ENCODE data around the gene INPP5E.

GRCh38 chr9:136436055-136436634, 3.5 kb downstream of the INPP5E start:
- TF ChIP-seq, protein P1, sequence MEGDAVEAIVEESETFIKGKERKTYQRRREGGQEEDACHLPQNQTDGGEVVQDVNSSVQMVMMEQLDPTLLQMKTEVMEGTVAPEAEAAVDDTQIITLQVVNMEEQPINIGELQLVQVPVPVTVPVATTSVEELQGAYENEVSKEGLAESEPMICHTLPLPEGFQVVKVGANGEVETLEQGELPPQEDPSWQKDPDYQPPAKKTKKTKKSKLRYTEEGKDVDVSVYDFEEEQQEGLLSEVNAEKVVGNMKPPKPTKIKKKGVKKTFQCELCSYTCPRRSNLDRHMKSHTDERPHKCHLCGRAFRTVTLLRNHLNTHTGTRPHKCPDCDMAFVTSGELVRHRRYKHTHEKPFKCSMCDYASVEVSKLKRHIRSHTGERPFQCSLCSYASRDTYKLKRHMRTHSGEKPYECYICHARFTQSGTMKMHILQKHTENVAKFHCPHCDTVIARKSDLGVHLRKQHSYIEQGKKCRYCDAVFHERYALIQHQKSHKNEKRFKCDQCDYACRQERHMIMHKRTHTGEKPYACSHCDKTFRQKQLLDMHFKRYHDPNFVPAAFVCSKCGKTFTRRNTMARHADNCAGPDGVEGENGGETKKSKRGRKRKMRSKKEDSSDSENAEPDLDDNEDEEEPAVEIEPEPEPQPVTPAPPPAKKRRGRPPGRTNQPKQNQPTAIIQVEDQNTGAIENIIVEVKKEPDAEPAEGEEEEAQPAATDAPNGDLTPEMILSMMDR (conservative IDR thresholded peaks at IDR 0.05; ENCODE audit: low read length): no peak
- TF ChIP-seq EZH2phosphoT487 (IDR thresholded peaks at IDR 0.05; ENCODE audit: borderline replicate concordance): no peak
